Upper lobe of right lung (tissue), 1 donor: Measurements from ENCODE around the gene WAC. TPM values are rescaled to one million over a fixed set of nuclear protein-coding genes. Genes with fewer than 3 reads are reported as not detected.

Source experiments
- ATAC-seq: fragments of 200-7000 bp; cut with Tn5 transposase; one replicate; pipeline ENCODE4 v1.9.1; 2020; ENCODE audit warnings: mild to moderate bottlenecking, moderate library complexity
- DNase-seq: peaks from one replicate; pipeline ENCODE4 v3.0.0-alpha.2; 2020
- H3K27ac ChIP-seq: fragments of 200-600 bp; one replicate; pipeline ENCODE4 v1.8.0; 2022
- H3K27me3 ChIP-seq: fragments of 200-600 bp; one replicate; pipeline ENCODE4 v1.8.0; 2022; ENCODE audit warnings: mild to moderate bottlenecking
- H3K36me3 ChIP-seq: fragments of 200-600 bp; one replicate; pipeline ENCODE4 v1.8.0; 2022
- H3K4me1 ChIP-seq: fragments of 200-600 bp; one replicate; pipeline ENCODE4 v1.8.0; 2022
- H3K4me3 ChIP-seq: fragments of 200-600 bp; one replicate; pipeline ENCODE4 v1.8.0; 2022; ENCODE audit warnings: mild to moderate bottlenecking
- H3K9me3 ChIP-seq: fragments of 200-600 bp; one replicate; pipeline ENCODE4 v1.8.0; 2022
- CTCF ChIP-seq: fragments of 200-600 bp; IDR thresholded peaks from one replicate; pipeline ENCODE4 v1.8.0; 2022; ENCODE audit warnings: antibody characterized with exemption
- intact Hi-C: fragments of 100-400 bp; cut with DNase I; formaldehyde crosslinking; loops from one replicate; pipeline ENCODE4 v1.11.0; 2022
- total RNA-seq: library from RNA; stranded (reverse); fragmentation: NEBNext Ultra II Directional; extraction: Animal tissue kit (Norgen Biotek cat#: 25700); gene quantifications from one replicate; pipeline ENCODE4 v1.2.1, GENCODE V29; 2021
- donor health status: DM: no; HTN: yes; CAD: no; lungs with severe emphysema.

WAC gene
- total RNA-seq, 1 donor from 2014 or later, result 122 TPM

GRCh38 chr10:28538595-28538994, 5.7 kb downstream of the WAC start:
- no peak overlapping the region for H3K4me3 ChIP-seq
- peaks cover 27% of the 10 kb centered on the region for H3K4me1 ChIP-seq
- DNase-seq (no peak), ATAC-seq (no peak)
- no peak for TF ChIP-seq CTCF
- H3K27me3 ChIP-seq, result no peaks in the 10 kb centered on the region
- no peak overlapping the region for H3K27ac ChIP-seq
- H3K36me3 ChIP-seq, result peaks cover 76% of the 10 kb centered on the region
- intact Hi-C loops, result no loop called here
- H3K9me3 ChIP-seq, result no peaks in the 10 kb centered on the region

GRCh38 chr10:28540145-28540544, 7.2 kb downstream of the WAC start:
- no peak for DNase-seq
- no peak for TF ChIP-seq CTCF
- intact Hi-C loops, result no loop called here
- Histone ChIP-seq H3K4me1 (peaks cover 23% of the 10 kb centered on the region), H3K4me3 (no peak overlapping the region), H3K27me3 (no peaks in the 10 kb centered on the region), H3K27ac (no peak overlapping the region), H3K36me3 (peaks cover 72% of the 10 kb centered on the region), H3K9me3 (no peaks in the 10 kb centered on the region)
- ATAC-seq, result no peak

GRCh38 chr10:28541717-28542365, 8.9 kb downstream of the WAC start:
- no peak for TF ChIP-seq CTCF
- Histone ChIP-seq H3K9me3 (no peaks in the 10 kb centered on the region), H3K27ac (no peak overlapping the region), H3K27me3 (no peaks in the 10 kb centered on the region), H3K4me3 (no peak overlapping the region), H3K4me1 (peaks cover 8% of the 10 kb centered on the region), H3K36me3 (peaks cover 67% of the 10 kb centered on the region)
- DNase-seq, result no peak
- intact Hi-C loops, result no loop called here
- ATAC-seq, result no peak

- no peak for TF ChIP-seq CTCF
- Histone ChIP-seq H3K27ac (no peak overlapping the region), H3K4me3 (no peak overlapping the region), H3K27me3 (no peaks in the 10 kb centered on the region), H3K4me1 (peaks cover 6% of the 10 kb centered on the region), H3K36me3 (peaks cover 64% of the 10 kb centered on the region), H3K9me3 (no peaks in the 10 kb centered on the region)
- DNase-seq (no peak), ATAC-seq (no peak)
- intact Hi-C loops, result no loop called here
Observed at GRCh38 chr10:28542728-28543127, 9.8 kb downstream of the WAC start.

- peak; percentile 72 for ATAC-seq
- no peak for TF ChIP-seq CTCF
- H3K4me3 ChIP-seq, result no peak overlapping the region
Observed at GRCh38 chr10:28544058-28544457, 11.1 kb downstream of the WAC start.

More at GRCh38 chr10:28544058-28544457, 11.1 kb downstream of the WAC start:
- intact Hi-C loops, result no loop called here
- peaks cover 63% of the 10 kb centered on the region for H3K36me3 ChIP-seq
- H3K27ac ChIP-seq, result peak overlapping the region; percentile 18
- no peak for DNase-seq
- H3K4me1 ChIP-seq, result peaks cover 9% of the 10 kb centered on the region
- H3K9me3 ChIP-seq, result no peaks in the 10 kb centered on the region
- H3K27me3 ChIP-seq, result no peaks in the 10 kb centered on the region
